ENCODE results near the gene DNAJC9.
"Not testable (repeated sequence)": the region's sequence is repeated elsewhere in the genome, so short reads cannot be mapped to it uniquely, and the experiment has no call there.

DNAJC9 gene, protein sequence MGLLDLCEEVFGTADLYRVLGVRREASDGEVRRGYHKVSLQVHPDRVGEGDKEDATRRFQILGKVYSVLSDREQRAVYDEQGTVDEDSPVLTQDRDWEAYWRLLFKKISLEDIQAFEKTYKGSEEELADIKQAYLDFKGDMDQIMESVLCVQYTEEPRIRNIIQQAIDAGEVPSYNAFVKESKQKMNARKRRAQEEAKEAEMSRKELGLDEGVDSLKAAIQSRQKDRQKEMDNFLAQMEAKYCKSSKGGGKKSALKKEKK
- 68.9 to 70.7 reads per million in 2 donors for total RNA-seq

DNA sequence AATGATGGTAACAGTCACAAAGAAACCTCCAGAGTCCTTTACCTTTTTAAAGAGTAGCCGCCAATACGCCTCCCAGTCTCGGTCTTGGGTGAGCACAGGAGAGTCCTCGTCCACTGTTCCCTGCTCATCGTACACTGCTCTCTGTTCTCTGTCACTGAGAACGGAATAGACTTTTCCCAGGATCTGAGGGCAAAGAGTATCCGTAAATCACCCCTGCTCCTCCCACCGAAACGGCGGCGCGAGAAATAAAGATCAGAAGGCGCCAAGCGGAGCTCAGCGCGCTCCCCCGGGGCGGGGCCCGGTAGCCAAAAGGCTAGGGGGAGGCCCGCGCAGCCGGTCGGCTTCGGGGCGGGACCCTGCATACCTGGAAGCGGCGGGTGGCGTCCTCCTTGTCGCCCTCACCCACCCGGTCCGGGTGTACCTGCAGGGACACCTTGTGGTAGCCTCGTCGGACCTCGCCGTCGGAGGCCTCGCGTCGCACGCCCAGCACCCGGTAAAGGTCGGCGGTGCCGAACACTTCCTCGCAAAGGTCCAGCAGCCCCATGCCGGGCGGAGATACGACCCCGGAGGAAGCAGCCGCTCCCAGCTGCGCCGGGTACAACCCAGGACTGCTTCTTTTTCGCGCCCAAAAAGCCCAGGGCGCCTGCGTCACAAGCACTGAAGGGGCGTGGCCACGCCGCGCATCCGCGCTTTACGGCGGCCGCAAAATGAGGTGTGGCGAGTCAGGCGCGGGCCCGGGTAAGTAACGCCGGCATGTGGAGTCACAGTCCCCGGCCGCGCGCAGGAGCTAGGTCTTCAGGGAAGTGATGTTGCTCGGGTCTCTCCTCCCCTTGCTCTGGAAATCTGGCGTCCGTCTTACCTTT is at the start of gene DNAJC9:
Gene DNAJC9, minus strand, starts transcription at position 610 of the 863 bp plus-strand sequence. Its CDS starts 66 bp downstream, at position 544.
- DNase-seq = peak; percentile 91 to 97 (median 94)

DNA sequence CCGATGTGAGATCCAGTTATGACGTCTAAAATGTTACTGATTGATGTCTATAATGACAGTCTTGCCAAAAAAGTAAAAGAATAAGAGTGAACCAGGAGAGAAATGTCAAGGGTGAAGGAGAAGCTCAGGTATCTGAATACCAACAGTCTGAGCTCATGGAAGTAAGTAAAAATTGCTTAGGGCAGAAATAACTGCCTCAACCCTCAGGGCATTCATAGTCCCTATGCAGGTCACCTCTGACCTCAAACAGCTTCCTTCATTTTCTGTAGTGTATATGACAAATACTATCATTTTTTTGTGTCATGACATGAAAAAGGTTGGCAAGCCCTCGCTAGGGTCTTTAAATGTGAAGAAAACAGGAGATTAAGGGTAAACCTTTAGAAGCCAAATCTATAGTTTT is 46.4 kb upstream of the DNAJC9 start:
- no peak for DNase-seq

DNA sequence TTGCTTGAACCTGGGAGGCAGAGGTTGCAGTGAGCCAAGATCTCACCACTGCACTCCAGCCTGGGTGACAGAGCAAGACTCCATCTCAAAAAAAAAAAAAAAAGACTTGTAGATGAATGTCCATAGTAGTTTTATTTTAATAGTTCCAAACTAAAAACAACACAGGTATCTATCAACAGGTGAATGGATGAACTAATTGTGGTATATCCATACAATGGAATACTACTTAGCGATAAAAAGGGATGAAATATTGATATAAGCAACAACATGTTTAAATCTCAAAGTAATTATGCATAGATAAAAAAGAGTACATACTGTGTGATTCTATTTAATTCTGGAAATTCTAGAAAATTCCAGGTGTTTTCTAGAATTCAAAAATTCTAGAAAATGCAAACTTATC is 42.9 kb upstream of the DNAJC9 start:
- no peak for DNase-seq

DNA sequence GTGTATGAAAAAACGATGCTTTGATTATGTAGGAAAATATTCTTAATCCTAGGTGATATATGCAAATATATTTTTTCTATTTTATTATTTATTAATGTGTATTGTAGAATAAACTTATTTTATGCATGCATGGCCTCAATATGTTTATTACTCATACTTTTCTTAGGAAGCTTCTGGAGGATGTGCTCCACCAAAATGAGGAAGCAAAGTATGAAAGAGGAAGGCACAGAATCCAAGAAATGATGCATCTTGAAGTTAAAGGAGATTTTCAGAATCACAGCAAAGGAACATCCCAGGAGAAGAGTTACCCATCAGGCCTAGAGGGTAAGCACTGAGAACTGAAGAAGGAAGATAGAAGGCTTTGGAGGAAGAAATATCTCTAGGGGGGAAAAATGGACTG is 40.4 kb upstream of the DNAJC9 start:
- no peak for DNase-seq

DNA sequence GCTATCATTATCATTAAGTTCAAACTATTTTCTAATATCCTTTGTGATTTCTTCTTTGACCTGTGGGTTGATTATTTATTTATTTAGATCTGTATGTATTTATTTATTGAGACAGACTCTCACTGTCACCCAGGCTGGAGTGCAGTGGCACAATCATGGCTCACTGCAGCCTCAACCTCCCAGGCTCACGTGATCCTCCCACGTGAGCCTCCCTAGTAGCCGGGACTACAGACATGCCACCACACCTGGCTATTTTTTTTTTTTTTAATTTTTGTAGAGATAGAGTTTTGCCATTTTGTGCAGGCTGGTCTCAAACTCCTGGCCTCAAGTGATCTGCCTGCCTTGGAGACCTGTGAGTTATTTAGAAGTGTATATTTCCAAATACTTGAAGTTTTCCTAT is 34.0 kb upstream of the DNAJC9 start:
- no peak for DNase-seq

DNA sequence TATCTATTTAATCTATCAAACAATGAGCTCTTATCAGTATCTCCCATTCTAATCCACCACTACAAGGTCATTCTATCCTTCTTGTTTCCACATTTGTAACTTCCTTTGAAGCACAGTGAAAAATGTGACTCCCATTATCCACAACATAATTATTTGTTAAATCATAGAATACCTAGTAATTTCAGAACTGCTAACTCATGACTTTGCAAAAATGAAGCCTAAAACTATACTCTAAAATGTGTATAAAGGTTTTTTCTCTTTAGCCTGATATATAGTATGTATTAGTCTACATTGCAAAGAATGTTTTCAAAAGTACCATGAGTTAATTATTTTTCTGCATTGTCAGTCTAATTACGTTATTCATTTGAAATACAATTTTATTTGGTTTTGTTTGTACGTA is 17.4 kb upstream of the DNAJC9 start:
- DNase-seq = no peak

DNA sequence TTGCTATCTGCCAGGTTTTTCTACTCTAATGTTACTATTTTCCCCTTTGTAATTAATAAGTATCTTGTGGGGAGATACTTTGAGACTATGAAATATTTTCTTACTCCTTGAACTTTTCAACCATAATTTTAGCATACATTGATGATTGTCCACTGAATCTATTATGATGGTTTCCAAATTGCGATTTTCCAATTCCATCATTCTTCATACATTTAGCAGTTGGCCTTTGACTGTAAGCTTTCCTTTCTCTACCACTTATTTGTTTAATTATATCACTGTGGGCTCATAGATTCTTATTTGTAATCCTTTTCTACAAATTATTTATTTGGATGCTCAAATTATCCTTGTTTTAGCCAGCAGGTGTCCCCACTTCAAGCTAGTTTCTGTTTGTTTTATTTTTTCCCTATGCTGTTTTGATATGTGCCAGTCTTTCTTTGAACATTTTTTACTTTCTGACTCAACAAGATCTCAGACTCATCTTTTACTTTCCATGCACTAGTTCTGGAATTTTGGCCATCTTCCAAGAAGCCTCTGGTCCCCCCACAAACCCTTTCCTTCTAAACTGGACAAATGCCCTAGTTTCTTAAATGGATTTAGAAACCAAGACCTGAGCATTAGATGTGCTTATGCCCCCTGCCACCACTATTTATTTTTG is 16.8 kb upstream of the DNAJC9 start:
- peak in 1 of 5 experiments; percentile 37 for DNase-seq

DNA sequence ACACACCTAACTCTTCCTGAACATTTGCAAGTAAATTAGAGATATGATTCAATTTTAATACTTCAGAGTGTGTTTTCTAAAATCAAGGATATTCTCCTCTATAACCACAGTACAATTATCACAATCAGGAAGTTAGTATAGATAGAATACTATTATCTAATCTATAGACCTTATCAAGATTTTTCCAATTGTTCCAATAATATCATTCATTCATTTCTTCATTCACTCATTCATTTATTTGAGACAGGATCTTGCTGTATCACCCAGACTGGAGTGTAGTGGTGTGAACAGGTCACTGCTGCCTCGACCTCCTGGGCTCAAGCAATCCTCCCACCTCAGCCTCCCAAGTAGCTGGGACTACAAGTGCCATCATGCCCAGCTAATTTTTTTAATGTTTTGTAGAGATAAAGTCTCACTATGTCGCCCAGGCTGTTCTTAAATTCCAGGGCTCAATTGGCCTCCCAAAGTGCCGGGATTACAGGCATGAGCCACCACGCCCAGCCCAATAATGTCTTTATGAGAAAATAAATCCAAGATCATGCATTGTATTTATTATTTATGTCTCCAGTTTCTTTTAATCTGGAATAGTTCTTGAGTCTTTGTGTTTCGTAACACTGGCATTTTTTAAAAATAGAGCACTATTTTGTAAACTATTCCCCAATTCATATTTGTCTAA is 16.0 kb upstream of the DNAJC9 start:
- DNase-seq = no peak

DNA sequence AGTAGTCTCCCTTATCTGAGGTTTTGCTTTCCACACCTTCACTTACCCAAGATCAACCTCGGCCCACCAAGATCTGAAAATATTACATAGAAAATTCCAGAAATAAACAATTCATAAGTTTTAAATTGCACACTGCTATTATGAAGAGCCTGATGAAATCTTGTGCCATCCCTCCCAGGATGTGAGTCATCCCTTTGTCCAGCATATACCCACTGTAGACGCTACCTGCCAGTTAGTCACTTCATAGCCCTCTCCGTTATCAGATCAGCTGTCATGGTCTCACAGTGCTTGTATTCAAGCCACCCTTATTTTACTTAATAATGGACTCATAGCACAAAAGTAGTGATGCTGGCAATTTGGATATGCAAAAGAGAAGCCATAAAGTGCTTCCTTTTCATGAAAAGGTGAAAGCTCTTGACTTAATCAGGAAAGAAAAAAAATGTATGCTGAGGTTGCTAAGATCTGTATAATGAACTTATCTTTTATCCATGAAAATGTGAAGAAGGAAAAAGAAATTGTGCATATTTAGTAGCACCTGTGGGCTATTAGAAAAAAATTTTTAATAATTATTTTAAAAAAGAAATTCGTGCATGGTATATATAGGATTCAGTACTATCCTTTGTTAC is 15.2 kb upstream of the DNAJC9 start:
- DNase-seq = no peak

DNA sequence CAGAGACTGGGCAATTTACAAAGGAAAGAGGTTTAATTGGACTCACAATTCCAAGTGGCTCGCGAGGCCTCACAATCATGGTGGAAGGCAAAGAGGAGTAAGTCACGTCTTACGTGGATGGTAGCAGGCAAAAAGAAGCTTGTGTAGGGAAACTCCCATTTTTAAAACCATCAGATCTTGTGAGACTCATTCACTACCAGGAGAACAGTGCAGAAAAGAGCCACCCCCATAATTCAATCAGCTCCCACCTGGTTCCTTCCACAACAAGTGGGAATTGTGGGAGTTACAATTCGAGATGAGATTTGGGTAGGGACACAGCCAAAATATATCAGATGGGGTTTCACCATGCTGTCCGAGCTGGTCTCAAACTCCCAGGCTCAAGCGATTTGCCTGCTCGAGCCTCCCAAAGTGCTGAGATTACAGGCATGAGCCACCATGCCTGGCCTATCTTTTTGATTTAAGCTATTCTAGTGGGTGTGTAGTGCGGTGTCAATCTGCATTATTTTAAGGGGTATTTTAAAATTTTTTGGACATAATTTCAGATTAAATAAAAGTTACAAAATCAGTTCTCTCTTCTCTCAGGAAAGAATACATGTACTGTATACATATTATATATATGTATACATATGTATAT is 14.4 kb upstream of the DNAJC9 start:
- no peak for DNase-seq

DNA sequence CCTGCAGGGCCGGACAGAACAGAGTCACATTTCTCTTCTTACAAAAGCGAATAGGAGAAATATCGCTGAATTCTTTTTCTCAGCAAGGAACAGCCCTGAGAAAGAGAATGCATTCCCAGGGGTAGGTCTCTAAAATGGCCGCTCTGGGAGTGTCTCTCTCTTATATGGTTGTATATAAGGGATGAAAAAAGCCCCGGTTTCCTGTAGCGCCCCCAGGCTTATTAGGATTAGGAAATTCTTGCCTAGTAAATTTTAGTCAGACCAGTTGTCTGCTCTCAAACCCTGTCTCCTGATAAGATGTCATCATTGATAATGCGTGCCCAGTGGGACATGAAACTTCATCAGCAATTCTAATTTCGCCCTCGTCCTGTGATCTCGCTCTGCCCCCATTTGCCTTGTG is 11.6 kb upstream of the DNAJC9 start:
- not testable (repeated sequence) for DNase-seq

DNA sequence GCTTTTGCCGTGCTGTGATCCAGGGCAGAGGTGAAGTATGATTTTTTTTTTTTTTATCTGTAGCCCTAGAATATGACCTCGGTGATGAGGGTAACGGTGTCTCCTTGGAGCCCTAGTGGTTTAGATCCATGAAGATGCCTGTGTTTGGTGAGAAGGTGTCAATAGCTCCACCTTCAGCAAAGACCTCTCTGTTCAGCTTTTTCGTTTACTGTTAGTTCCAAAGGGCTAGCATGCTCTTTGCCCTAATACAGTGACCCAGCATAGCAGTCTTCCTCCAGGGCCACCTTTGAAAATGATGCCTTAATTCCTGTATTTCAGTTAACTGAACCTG is 6.1 kb upstream of the DNAJC9 start:
- DNase-seq = peak in 1 of 5 experiments; percentile 39

DNA sequence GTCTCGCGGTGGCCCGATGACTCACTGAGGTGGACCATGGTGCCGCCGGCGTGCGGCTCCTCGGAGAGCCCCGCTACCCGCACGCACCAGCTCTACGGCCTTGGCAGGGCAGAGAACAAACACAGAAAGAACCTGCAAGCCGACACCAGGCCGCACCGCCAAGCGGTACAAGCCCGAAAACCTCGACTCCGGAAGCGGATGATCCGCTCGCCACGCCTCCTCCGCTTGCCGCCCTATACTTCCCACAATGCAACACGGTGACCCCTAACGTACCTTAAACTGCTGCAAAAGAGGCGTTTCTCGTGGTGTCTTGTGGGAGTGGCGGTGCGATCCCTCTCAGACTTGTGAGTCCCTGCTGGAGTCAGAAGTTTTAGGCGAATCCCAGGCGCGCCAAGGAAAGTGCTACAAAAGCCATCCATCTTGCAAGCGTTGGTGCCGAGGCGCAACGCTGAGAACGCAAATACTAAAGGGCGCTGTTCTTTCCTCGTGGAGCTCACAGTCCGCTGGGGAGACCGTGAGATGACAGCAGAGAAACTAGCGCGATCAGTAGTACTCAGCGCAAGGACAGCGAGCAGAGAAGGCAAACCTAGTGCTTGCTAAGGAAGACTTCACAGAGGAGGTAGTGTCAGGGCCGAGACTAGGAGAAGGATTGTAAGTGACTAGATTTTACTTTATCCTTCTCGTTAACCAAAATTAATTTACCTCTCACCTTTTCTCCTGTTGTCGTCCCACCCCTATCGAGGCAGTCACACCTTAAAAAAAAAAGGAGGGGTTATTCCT is 5.6 kb upstream of the DNAJC9 start, which contains the start of gene MRPS16:
Gene MRPS16, minus strand, starts transcription at position 200 of the 780 bp plus-strand sequence. Its CDS starts 162 bp downstream, at position 38.
- DNase-seq = peak; percentile 77 to 97 (median 90)

DNA sequence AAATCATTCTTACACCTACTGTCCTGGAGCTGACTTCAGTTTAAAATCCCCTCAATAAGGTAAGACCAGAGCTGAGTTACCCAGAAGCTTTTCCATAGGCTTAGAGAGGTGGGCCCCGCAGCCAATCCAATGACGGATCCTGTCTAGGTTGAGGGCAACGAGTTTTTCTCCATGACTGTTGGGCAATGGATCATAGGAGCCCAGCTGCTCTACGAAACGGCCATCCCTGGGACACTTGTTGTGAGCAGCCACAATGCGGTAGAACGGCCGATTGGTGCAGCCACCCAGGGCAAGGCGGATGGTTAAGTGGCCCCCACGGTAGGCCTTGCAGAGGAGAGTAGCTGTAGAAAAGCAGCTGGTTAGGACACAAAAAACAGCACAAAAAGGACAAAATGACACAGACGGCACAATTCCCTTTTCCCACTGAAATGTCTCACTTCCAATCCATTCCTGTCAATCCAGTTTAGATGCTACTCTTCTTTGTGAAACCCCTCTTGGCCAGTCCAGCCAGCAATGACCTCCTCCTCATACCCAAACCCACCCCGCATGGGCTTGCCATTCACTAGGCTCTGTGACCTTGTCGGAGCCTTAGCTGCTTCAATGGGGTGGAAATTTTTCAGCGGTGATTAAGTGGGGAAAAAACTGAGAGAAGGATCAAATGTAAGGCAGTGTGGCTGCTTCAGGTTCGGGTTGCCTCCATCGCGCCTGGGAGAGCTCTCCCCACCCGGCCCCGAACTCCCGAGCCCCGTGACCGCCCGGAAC is 4.8 kb upstream of the DNAJC9 start:
- peak in 1 of 5 experiments; percentile 47 for DNase-seq

DNA sequence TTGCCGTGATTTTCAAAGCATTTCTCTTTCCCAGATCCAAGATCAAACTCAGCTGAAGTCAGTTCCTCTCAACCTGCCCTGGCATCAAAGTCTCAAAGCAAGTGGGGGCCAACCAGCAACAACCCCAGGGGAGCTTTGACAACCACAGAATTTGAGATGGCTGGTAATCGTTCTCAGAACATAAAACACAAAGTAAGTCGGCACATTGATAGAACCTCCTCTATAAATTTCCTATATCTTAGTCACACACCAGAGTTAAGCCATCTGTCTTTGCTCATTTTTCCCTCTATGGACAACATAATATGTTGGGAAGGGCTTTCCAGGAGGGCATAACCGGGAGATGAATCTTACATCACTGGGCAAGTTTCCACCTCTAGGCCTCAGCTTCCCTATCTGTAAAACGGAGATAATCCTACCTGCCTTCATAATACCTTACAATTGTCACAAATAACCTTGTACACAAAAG is 1.2 kb upstream of the DNAJC9 start:
- DNase-seq = no peak

DNA sequence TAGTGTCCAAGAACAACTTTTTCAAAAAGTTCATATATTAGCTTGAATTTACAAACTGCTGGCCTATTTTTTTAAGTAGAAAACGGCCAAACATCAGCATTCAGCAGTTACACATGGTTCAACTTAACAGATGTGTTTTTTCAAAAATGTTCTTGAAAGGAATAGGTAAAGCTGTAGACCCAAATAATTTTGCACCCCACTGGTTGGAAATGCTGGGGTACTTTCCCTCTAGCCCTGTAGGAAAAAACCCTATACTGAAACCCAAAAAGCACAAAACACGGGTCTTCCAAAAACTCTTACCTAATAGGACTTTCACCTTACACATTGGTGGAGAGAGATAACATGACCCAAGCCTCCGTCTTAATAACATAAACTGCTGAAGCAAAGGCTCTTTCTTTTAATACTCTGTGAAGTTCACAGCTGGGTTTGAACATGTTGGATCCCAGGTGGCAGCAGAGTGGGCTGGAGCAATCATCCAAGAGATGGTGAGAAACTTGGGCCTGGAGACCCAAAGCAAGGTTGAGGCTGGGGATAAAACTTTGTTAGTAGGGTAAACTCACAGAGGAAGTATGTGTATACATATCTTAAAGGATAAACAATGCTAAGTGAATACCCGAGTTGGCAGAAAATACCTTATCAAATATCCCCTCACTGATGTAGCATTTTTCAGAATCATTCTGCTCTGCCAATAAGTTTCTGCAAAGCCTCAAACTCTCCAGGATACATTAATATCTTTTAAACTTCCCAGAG is 629 bp upstream of the DNAJC9 start:
- DNase-seq = peak in 1 of 5 experiments; percentile 23

DNA sequence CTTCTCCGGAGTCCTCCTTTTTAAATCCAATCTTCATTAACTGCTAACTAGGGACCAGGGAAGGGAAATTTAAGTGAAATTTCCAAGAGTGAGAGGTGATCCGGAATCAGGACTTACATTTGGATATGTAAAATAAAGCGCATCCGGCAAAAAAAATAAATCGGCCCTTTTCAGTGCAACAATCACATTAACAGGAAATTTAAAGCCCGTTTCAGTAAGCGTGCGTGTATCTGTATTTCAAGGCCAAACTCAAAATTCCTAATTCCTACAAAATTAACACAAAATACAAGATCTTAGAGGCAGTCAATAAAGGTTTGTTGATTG is 771 bp downstream of the DNAJC9 start:
- DNase-seq = peak in 1 of 5 experiments; percentile 13

DNA sequence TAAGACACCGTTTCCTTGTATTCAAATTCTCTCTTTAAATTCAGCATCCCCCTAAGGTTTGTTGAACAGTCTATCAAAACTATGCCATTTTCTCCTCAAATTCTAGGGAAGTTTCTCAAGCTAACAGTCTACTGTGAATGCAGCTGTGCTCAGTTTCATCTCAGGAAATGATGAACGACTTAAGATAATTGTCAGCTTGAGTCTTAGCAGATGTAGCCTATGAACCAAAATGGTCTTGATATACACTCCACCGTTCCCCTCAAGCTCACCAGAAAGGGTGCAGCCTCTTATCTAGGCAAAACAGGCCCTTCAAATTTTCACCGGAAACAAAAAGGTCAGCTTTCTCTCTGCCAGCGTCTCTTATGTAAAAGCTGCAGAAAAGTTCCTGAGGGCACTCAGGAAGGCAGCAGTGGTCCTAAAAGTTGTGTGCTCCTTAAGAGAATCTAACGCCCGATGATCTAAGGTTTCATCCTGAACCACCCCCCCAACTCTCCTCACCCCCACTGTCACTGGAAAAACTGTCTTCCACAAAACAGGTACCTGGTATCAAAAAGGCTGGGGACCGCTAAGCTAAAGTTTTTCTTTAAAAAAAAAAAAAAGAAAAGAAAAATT is 2.1 kb downstream of the DNAJC9 start:
- DNase-seq = peak in 1 of 5 experiments; percentile 38

DNA sequence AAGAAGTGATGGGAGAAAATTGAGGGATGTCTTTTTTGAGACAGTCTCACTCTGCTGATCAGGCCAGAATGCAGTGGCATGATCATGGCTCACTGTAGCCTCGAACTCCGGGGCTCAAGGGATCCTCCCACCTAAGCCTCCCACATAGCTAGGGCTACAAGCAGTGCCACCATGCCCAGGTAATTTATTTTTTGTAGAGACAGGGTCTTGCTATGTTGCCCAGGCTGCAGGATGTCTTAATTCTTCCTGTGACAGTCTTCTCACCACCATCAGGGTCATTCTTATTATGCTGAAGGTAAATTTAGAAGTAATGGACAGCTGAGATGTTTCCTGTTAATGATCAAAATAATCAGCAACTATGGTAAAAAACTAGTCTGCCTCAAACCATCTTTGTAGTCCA is 7.1 kb downstream of the DNAJC9 start:
- no peak for DNase-seq
